Measurements from ENCODE around the gene C1orf198.

DNA sequence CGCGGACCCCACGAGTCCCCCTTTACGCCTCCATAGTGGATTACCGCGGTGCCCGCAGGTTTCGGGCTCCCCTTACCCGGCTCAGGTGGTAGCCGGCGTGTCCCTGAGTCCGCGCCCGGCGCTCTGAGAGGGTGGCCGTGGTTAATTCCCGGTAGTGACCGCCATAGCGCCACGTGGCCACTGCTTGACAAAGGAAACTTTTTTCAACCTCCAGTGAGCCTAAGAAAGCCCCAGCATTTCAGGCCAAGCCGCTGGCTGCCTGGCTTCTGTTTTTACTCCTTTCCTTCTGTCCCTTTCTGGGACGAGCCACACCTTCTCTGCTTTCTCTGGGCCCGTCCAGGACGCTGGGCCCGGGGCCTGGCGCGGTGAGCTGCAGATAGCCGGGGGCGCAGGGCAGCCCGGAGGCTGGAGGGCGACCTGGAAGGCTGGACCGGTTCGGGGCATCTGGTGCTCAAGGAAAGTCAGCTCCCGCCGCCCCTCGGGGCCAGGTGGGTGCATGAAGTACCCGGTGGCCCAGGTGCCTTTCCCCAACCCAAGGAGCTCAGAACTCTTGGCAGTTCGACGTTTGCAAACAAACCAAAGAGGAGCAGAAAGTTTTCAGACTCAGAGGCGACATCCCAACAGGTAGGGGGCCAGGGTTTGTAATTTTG, 540 bp upstream of the C1orf198 start:
- TF ChIP-seq GABPA (IDR thresholded peaks at IDR 0.05; ENCODE audit: low read depth) (no peak), CTCF (IDR thresholded peaks at IDR 0.05) (no peak), JUND (IDR thresholded peaks at IDR 0.05) (no peak), EP300 (IDR thresholded peaks at IDR 0.05; ENCODE audit: borderline replicate concordance in 1 of 2, low read depth in 1 of 2, low read length in 1 of 2) (no peak), SMC3 (IDR thresholded peaks at IDR 0.05; ENCODE audit: low read depth, low read length) (no peak), MAX (IDR thresholded peaks at IDR 0.05; ENCODE audit: low read depth) (peak; percentile 60), POLR2AphosphoS5 (IDR thresholded peaks at IDR 0.05; ENCODE audit: low read depth, low read length) (no peak), NRF1 (IDR thresholded peaks at IDR 0.05; ENCODE audit: low read depth, low read length) (no peak), RCOR1 (IDR thresholded peaks at IDR 0.05; ENCODE audit: low read length) (no peak), RFX5 (IDR thresholded peaks at IDR 0.05; ENCODE audit: low read length) (no peak), ZBTB33 (IDR thresholded peaks at IDR 0.05; ENCODE audit: borderline replicate concordance, low read depth) (no peak)
